Glomerular visceral epithelial cell (primary cell): Measurements from ENCODE around the gene CACNA1G.

ENCODE experiments used
- DNase-seq: peaks from one replicate; pipeline ENCODE4 v3.0.0-alpha.2; 2016; ENCODE audit errors: extremely low spot score

CACNA1G gene

GRCh38 chr17:50651661-50652060 lies 91.1 kb downstream of the CACNA1G start:
- DNase-seq = no peak

GRCh38 chr17:50653738-50654137 lies 93.2 kb downstream of the CACNA1G start:
- no peak for DNase-seq

GRCh38 chr17:50656509-50656908 lies 96.0 kb downstream of the CACNA1G start:
- no peak for DNase-seq

DNA sequence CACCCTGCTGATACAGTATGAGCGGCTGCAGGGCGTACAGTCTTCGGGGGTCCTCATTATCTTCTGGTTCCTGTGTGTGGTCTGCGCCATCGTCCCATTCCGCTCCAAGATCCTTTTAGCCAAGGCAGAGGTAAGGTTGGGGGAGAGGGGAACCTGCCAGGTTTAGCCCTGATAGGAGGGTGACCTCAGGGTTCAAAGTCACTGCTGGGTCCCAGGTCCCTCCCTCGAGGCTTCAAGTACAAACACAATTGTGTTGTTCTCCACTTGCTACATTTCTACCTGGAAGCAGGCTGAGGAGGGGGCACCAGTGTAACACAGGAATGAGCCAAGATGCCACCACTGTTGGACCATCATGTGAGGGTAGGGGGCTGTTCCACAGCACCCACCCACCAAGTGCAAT lies 96.5 kb downstream of the CACNA1G start:
- no peak for DNase-seq

DNA sequence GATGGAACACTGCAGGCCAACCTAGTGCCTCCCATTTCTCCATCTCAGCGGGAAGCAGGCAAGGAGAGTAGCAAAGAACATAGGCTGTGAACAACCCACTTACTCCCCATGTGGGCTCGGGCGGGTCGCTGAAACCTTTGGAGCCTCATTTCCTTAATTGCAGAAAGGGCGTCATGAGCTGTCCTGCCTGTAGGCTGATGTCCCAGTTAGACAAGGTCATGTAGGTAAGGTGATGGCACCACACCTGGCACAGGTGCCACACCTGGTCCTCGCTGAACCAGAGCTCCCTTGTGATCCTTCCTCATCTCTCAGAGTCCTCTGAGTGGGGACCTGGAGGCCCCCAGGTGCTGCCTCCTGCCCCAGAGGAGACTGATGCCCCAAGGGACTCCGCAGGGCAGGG lies 97.1 kb downstream of the CACNA1G start:
- no peak for DNase-seq

- no peak for DNase-seq
Measured at GRCh38 chr17:50658616-50659015, 98.1 kb downstream of the CACNA1G start.

DNA sequence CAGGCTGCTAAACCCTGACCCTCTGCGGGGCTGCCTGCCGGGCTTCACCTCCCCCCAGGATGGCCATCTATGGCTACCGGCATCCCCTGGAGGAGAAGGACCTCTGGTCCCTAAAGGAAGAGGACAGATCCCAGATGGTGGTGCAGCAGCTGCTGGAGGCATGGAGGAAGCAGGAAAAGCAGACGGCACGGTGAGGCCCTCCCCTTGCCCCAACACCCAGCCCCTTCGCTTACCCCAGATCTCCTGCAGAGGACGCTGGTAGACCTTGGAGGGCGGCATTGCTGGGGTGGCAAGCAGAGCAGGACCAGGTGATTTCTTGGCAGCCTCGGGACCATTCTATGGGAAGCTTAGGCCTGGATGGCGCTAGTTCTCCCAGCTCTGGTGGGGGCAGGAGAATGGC lies 98.7 kb downstream of the CACNA1G start:
- no peak for DNase-seq

GRCh38 chr17:50660042-50660886 lies 99.7 kb downstream of the CACNA1G start:
- DNase-seq = no peak

DNA sequence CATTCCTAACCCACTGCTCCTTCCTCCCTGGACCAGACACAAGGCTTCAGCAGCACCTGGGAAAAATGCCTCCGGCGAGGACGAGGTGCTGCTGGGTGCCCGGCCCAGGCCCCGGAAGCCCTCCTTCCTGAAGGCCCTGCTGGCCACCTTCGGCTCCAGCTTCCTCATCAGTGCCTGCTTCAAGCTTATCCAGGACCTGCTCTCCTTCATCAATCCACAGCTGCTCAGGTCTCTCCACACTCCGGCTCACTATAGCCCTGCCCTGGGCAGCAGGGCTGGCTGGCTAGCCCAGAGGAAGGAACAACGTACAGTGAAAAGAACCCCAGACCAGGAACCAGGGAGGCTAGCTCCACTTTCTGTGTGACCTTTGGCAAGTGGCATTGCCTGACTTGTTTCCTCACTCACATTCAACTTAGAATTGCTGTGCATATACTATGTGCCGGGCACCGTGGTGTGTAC lies 100.4 kb downstream of the CACNA1G start:
- no peak for DNase-seq

GRCh38 chr17:50661348-50661747 lies 100.8 kb downstream of the CACNA1G start:
- DNase-seq = no peak

- DNase-seq = peak; percentile 91
Measured at GRCh38 chr17:50661795-50662391, 101.4 kb downstream of the CACNA1G start.

DNA sequence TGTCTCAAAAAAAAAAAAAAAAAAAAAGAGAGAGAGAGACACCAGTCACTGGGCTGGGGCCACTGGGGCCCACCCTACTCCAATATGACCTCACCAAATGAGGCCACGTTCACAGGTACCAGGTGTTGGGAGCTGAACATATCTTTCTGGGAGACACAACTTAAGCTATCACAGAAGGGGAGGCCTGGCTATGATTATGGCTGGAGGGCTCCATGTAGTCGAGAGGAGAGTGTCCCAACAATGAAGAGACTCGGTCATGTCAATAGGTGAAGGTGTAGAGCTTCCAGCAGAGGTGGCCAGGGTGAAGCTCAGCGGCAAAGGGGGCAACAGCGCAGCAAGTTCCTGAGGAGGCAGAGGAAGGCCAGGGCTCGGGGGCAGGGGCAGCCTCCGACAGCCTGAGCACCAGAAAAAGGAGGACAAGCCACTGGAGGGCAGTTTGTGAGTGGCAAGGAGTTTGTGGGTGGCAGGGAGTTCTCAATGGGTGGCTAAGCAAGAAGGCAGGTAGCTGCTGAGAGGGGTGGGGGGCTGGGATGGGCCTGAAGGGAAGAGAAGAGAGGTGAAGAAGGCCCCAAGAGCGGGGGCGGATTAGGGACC lies 102.2 kb downstream of the CACNA1G start:
- no peak for DNase-seq

DNA sequence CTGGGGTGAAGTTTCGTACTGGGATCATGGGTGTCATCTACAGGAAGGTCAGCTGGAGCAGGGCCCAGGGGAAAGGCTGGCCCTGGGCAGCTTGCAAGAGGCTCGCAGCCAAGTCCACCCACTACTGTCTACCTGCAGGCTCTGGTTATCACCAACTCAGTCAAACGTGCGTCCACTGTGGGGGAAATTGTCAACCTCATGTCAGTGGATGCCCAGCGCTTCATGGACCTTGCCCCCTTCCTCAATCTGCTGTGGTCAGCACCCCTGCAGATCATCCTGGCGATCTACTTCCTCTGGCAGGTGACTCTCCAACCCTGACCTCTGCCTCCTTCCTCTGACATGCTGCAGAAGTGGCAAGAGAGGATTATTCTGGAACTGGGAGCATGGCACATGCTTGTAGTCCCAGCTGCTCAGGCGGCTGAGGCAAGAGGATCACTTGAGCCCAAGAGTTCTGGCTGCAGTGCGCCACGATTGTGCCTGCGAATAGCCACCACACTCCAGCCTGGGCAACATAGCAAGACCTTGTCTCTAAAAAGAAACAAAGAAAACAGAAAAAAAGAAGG lies 103.4 kb downstream of the CACNA1G start:
- no peak for DNase-seq

GRCh38 chr17:50664788-50665458 lies 104.4 kb downstream of the CACNA1G start:
- DNase-seq = no peak

GRCh38 chr17:50665838-50666237 lies 105.3 kb downstream of the CACNA1G start:
- no peak for DNase-seq

GRCh38 chr17:50666316-50666715 lies 105.8 kb downstream of the CACNA1G start:
- no peak for DNase-seq

GRCh38 chr17:50667259-50668024 lies 106.9 kb downstream of the CACNA1G start:
- DNase-seq = no peak

DNA sequence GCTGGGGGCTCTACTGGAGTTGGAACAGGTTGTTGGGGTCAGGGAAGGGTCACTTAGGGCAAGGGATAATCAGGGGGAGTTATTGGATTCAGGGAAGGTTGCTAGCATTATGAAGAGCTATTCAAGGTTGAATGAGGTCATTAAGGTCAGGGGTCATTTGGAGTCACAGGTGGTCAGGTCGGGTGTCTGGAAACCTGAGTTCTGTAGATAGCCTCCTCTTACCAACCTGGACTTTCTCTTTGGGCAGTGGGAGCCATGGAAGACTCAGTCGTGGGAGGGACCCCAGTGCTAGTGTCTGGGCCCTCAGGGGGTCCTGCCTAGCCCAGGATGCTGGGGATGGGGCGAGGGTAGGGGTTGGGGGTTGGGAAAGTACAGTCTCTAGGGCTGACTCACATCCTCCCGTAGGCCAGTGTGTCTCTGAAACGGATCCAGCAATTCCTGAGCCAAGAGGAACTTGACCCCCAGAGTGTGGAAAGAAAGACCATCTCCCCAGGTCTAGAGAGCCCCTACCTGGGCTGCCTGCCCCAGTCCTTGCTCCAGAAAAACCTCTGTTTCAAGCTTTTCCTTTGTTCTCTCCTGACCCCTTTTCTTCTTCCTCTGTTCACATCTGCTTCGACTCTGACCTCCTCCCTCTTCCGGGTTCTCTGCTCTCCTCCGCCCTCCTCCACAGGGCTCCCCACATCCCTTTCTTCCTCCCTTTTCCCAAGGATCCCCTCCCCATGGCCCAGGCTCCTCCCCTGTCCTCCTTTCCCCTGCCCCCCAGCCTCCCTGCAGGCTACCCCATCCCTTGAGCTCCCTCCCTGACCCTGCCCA lies 107.7 kb downstream of the CACNA1G start:
- peak; percentile 40 for DNase-seq

GRCh38 chr17:50668838-50669581 lies 108.5 kb downstream of the CACNA1G start:
- no peak for DNase-seq

DNA sequence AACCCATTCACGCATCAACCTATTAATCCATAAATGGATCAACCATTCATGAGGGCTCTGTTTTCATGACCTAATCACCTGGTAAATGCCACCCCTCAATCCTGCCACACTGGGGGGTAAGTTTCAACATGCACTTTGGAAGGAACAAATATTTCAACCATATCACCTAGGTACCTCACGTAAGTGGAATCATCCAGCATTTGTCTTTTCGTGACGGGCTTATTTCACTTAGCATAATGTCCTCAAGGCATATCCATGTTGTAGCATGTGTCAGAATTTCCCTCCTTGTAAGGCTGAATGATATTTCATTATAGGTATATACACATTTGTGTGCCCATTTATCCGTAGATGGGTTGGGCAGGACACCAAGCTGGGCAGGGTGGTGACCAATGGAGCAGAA lies 111.6 kb downstream of the CACNA1G start:
- no peak for DNase-seq
